HepG2 (cell line): ENCODE measurements around the gene LRRN4CL. TPM values are rescaled to one million over a fixed set of nuclear protein-coding genes. Genes with fewer than 3 reads are reported as not detected.

Experiments used
- KLF6 ChIP-seq: IDR thresholded peaks from 2 replicates; pipeline ENCODE4 v1.8.0; 2016; ENCODE audit warnings: missing biosample characterization, missing genetic modification reagents
- SMAD9 ChIP-seq: sonication (generic); formaldehyde crosslinking; IDR thresholded peaks from 2 replicates; pipeline ENCODE4 v1.5.1; 2020; ENCODE audit warnings: mild to moderate bottlenecking, missing genetic modification reagents
- SOX13 ChIP-seq, 3 experiments: fragments of 450-650 bp in 1 of 3; sonication (generic) in 1 of 3; formaldehyde crosslinking in 1 of 3; IDR thresholded peaks in 2 of 3; conservative IDR thresholded peaks in 1 of 3; 2 replicates each; pipeline versions ENCODE4 v1.5.0 to v1.6.1; 2016 to 2020; ENCODE audit warnings: antibody characterized with exemption in 1 of 3, mild to moderate bottlenecking in 1 of 3, missing compliant biosample characterization in 1 of 3, missing genetic modification reagents in 1 of 3, moderate library complexity in 1 of 3
- TAF15 ChIP-seq: fragments of 200-400 bp; formaldehyde crosslinking; IDR thresholded peaks from one replicate; pipeline ENCODE4 v1.6.1; 2018; ENCODE audit warnings: mild to moderate bottlenecking, low read depth, low read length; ENCODE audit not compliant: poor library complexity, severe bottlenecking
- ZBTB38 ChIP-seq: sonication (generic); formaldehyde crosslinking; IDR thresholded peaks from 2 replicates; pipeline ENCODE4 v1.5.1; 2020; ENCODE audit warnings: mild to moderate bottlenecking, missing genetic modification reagents
- ZNF333 ChIP-seq: sonication (generic); formaldehyde crosslinking; IDR thresholded peaks from 2 replicates; pipeline ENCODE4 v1.4.0; 2020; ENCODE audit warnings: mild to moderate bottlenecking, missing genetic modification reagents, borderline replicate concordance
- ZNF407 ChIP-seq: sonication (generic); formaldehyde crosslinking; IDR thresholded peaks from one replicate; pipeline ENCODE4 v1.5.1; 2020; ENCODE audit warnings: mild to moderate bottlenecking, missing genetic modification reagents; ENCODE audit errors: not compliant biosample characterization
- ZNF713 ChIP-seq: sonication (generic); formaldehyde crosslinking; IDR thresholded peaks from 2 replicates; pipeline ENCODE4 v1.4.0; 2020; ENCODE audit warnings: mild to moderate bottlenecking, missing genetic modification reagents
- ZNF850 ChIP-seq: sonication (generic); formaldehyde crosslinking; conservative IDR thresholded peaks from 2 replicates; pipeline ENCODE4 v1.9.0; 2021; ENCODE audit warnings: mild to moderate bottlenecking, missing genetic modification reagents
- polyA plus RNA-seq, 8 experiments: library from polyadenylated mRNA; depleted of rRNA in 3 of 8; stranded (reverse) in 7 of 8; unstranded in 1 of 8; fragments of >200 nt; fragmentation: Illumina TruSeq in 4 of 8; extraction: Trizol in 4 of 8; gene quantifications; 2 replicates each; pipeline versions ENCODE4 v1.2.1 to v1.2.3, GENCODE V29; 2011 to 2016; ENCODE audit warnings: low read depth in 4 of 8, missing spikeins in 1 of 8, mixed read lengths in 1 of 8; ENCODE audit not compliant: insufficient read depth in 1 of 8
- total RNA-seq, 5 experiments: library from RNA; depleted of rRNA; stranded (reverse); fragments of >200 nt; fragmentation: Illumina TruSeq; extraction: Trizol; gene quantifications; 2 replicates each; pipeline ENCODE4 v1.2.3, GENCODE V29; 2016; ENCODE audit warnings: low read depth in 1 of 5
- TF ChIP-seq, protein P1 (sequence below): sonication (generic); formaldehyde crosslinking; IDR thresholded peaks from 2 replicates; pipeline ENCODE4 v1.4.0; 2020; ENCODE audit warnings: missing genetic modification reagents
- TF ChIP-seq, protein P2 (sequence below): sonication (generic); formaldehyde crosslinking; IDR thresholded peaks from 2 replicates; pipeline ENCODE4 v1.4.0; 2020; ENCODE audit warnings: missing genetic modification reagents
- TF ChIP-seq, protein P3 (sequence below): sonication (generic); formaldehyde crosslinking; conservative IDR thresholded peaks from 2 replicates; pipeline ENCODE4 v1.4.0; 2020; ENCODE audit warnings: missing genetic modification reagents

Gene LRRN4CL
- total and polyA plus RNA-seq, 2 of the 13 experiments (the other 11 are each of a cell fraction or from before 2014, with no cell fraction given), result 0.11 TPM; not detected in 1

DNA sequence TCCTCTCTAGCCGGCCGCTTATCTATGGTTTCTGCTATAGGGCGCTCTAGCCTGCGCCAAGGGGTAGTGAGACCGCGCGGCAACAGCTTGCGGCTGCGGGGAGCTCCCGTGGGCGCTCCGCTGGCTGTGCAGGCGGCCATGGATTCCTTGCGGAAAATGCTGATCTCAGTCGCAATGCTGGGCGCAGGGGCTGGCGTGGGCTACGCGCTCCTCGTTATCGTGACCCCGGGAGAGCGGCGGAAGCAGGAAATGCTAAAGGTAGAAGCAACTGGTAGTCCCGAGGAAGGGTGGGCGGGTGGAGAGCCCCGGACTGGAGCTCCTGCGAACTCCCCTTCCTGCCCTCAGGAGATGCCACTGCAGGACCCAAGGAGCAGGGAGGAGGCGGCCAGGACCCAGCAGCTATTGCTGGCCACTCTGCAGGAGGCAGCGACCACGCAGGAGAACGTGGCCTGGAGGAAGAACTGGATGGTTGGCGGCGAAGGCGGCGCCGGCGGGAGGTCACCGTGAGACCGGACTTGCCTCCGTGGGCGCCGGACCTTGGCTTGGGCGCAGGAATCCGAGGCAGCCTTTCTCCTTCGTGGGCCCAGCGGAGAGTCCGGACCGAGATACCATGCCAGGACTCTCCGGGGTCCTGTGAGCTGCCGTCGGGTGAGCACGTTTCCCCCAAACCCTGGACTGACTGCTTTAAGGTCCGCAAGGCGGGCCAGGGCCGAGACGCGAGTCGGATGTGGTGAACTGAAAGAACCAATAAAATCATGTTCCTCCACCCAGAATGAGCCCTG lies 17.5 kb downstream of the LRRN4CL start, which contains the start of the genes LBHD1 and UQCC3 (continued):
- TF ChIP-seq, protein P1, sequence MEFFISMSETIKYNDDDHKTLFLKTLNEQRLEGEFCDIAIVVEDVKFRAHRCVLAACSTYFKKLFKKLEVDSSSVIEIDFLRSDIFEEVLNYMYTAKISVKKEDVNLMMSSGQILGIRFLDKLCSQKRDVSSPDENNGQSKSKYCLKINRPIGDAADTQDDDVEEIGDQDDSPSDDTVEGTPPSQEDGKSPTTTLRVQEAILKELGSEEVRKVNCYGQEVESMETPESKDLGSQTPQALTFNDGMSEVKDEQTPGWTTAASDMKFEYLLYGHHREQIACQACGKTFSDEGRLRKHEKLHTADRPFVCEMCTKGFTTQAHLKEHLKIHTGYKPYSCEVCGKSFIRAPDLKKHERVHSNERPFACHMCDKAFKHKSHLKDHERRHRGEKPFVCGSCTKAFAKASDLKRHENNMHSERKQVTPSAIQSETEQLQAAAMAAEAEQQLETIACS (CRISPR knock-in tag), result no peak; the same call in 1 of the 2 replicates
- TF ChIP-seq ZNF333 (CRISPR knock-in tag), result no peak; the same call in 1 of the 2 replicates
- no peak for TF ChIP-seq ZNF850 (CRISPR knock-in tag)
- TF ChIP-seq, protein P2, sequence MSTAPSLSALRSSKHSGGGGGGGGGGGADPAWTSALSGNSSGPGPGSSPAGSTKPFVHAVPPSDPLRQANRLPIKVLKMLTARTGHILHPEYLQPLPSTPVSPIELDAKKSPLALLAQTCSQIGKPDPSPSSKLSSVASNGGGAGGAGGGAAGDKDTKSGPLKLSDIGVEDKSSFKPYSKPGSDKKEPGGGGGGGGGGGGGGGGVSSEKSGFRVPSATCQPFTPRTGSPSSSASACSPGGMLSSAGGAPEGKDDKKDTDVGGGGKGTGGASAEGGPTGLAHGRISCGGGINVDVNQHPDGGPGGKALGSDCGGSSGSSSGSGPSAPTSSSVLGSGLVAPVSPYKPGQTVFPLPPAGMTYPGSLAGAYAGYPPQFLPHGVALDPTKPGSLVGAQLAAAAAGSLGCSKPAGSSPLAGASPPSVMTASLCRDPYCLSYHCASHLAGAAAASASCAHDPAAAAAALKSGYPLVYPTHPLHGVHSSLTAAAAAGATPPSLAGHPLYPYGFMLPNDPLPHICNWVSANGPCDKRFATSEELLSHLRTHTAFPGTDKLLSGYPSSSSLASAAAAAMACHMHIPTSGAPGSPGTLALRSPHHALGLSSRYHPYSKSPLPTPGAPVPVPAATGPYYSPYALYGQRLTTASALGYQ (CRISPR knock-in tag), result no peak
- TF ChIP-seq ZNF713 (CRISPR knock-in tag), result 0 out of 2 replicates have a peak, but pooled peaks have one; percentile 38
- TF ChIP-seq ZBTB38, result peak; percentile 68
- 0 out of 2 replicates have a peak, but pooled peaks have one; percentile 73 for TF ChIP-seq KLF6 (CRISPR knock-in tag)
- TF ChIP-seq TAF15, result no peak
- no peak for TF ChIP-seq SOX13 (IDR thresholded peaks at IDR 0.05)
- peak in 1 of 2 experiments; percentile 7; a peak in 1 of 4 replicates for TF ChIP-seq SOX13 (CRISPR knock-in tag; conservative IDR thresholded peaks at IDR 0.05 in 1 of 2, IDR thresholded peaks at IDR 0.05 in 1 of 2)
- TF ChIP-seq, protein P3, sequence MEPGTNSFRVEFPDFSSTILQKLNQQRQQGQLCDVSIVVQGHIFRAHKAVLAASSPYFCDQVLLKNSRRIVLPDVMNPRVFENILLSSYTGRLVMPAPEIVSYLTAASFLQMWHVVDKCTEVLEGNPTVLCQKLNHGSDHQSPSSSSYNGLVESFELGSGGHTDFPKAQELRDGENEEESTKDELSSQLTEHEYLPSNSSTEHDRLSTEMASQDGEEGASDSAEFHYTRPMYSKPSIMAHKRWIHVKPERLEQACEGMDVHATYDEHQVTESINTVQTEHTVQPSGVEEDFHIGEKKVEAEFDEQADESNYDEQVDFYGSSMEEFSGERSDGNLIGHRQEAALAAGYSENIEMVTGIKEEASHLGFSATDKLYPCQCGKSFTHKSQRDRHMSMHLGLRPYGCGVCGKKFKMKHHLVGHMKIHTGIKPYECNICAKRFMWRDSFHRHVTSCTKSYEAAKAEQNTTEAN, result peak; percentile 52; the same call in 1 of the 2 replicates
- 0 out of 2 replicates have a peak, but pooled peaks have one; percentile 8 for TF ChIP-seq SMAD9 (CRISPR knock-in tag)
- peak; percentile 30 for TF ChIP-seq ZNF407 (CRISPR knock-in tag)
